GM19193 (cell line): Measurements from ENCODE around the gene FBXL5.

Experiments used
- POLR2A ChIP-seq: IDR thresholded peaks from 4 replicates; pipeline ENCODE4 v1.6.1; 2011; ENCODE audit not compliant: insufficient read depth, insufficient read length; ENCODE audit errors: extremely low read depth

FBXL5 gene

DNA sequence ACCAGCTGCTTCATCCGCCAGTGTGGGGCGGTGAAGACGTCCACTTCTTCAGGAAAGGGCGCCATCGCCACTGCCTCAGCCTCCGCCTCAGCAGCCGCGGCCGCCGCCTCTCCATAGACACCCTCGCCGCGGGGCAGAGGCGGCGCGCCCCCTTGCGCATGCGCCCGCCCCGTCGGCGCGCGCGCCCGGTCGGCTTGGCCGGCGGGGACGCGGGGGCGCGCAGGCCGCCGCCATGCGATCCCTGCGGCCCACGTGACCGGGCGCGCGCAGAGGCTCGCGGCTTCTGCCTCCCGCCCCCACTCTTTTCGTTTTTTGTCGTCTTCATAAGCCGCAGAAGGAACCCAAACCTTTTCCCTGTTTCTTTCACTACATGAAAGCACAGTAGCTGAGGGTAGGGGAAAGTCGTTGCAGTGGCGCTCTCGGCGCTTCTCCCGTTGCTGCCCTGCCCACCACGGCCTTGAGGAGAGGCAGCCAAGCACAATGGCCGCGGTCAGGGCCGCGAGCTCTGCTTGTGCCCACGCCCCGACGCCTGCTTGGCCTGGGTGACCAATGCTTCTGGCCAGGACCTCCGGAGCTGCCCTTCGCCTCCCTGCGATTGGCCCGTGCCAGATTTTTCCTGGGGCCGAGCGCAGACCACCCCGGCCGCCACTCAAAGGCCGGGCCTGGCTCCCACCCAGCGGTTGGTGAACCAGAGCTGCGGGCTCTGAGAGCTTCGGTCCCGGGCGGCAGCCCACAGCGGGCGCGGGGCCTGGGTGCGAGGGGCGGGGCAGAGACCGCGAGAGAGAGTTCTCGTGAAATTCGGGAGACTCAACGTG, at the start of gene FBXL5:
TSS of gene FBXL5 (minus strand) at position 135 of the 815 bp plus-strand sequence. CDS start at position 65, 70 bp downstream.
- TF ChIP-seq POLR2A: peak; percentile 73

GRCh38 chr4:15704129-15704528, 49.0 kb upstream of the FBXL5 start:
- no peak for TF ChIP-seq POLR2A

- TF ChIP-seq POLR2A: no peak
Observed at GRCh38 chr4:15703439-15703838, 48.3 kb upstream of the FBXL5 start.

- no peak for TF ChIP-seq POLR2A
Observed at GRCh38 chr4:15702941-15703403, 47.8 kb upstream of the FBXL5 start, which contains the start of gene BST1. Gene BST1 (plus strand): TSS chr4:15703065. CDS start chr4:15703145, 80 bp downstream.

GRCh38 chr4:15696866-15697265, 41.7 kb upstream of the FBXL5 start:
- no peak for TF ChIP-seq POLR2A

DNA sequence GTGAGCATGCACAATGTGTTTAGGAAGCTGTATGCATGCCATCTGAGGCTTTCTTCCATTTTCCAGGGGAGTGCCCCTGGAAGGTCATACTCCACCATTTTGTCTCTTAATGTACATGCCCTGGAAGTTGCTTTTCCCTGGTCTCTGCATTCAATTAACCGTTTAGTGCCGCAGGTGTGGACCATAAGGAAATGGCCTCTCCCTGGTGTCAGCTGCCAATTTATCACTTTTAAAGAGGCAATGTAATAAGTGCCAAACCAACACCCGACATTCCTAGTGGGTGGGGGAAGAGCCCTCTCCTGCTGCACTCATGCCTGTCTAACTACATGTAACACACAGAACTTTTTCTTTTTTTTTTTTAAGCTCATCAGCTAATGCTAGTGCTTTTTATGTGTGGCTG, 40.6 kb upstream of the FBXL5 start:
- TF ChIP-seq POLR2A: no peak

- no peak for TF ChIP-seq POLR2A
Observed at GRCh38 chr4:15695240-15695699, 40.1 kb upstream of the FBXL5 start.

GRCh38 chr4:15694431-15694830, 39.3 kb upstream of the FBXL5 start:
- TF ChIP-seq POLR2A: no peak

DNA sequence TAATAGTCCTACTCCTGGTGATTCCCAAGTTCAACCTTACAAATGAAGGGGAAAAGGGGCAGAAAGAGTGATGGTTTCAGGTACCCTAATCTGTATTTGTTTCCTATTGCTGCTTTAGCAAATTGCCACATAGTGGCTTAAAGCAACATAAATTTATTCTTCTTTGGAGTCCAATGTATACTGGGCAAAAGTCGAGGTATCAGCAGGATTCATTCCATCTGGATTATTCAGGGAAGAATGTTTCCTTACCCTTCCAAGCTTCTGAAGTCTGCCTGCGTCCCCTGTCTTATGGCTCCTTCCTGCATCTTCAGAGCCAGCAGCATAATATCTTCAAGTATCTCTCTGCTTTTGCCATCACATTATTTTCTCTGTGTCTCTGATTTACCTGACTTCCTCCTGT, 37.4 kb upstream of the FBXL5 start:
- TF ChIP-seq POLR2A: no peak

- TF ChIP-seq POLR2A: no peak
Observed at GRCh38 chr4:15691346-15692135, 36.4 kb upstream of the FBXL5 start.

GRCh38 chr4:15690020-15690809, 35.1 kb upstream of the FBXL5 start:
- no peak for TF ChIP-seq POLR2A

GRCh38 chr4:15689540-15689939, 34.4 kb upstream of the FBXL5 start:
- TF ChIP-seq POLR2A: no peak

- TF ChIP-seq POLR2A: no peak
Observed at GRCh38 chr4:15688051-15688450, 32.9 kb upstream of the FBXL5 start.

DNA sequence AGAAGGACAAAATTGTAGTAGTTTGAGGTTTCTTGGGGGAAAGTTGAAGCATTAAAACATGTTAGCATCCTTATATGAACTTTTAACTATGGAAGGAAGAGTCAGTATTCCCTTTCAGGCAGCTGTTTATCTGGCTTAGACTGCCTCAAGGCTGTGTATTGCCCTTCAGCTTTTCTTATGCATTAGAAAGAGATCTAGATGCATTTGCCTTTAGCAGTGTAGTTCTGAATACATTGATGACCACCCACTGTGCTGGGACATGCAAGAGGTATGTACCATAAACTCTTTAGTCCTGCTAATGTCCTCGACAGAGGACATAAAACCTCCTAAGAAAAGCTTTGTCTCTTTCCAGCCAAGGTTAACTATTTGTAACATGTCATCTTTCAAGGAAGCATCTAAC, 29.3 kb upstream of the FBXL5 start:
- no peak for TF ChIP-seq POLR2A

DNA sequence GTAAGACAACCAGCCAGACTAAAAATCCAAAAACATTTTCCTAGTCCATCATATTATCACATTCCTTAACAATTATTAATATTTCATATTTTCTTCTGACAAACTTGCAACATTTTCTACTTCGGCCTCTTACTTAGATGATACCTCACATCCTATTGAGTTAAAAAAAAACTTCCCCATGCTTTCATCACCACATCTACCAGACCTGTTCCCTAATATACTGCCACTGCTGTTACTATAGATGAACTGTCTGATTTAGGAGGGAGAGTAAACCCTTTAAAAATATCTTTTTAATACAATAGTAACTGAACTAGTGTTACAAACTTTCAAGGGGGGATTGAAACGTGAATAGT, 28.0 kb upstream of the FBXL5 start:
- no peak for TF ChIP-seq POLR2A
